Activated CD8-positive, alpha-beta T cell treated with anti-CD3 and anti-CD28 coated beads, Interleukin-2, amount 10 ng/mL, durations not matched to agents 7 days and 5 days (primary cell): ENCODE measurements around the gene ZNF304. TPM values are rescaled to one million over a fixed set of nuclear protein-coding genes. Genes with fewer than 3 reads are reported as not detected.
"Not testable (repeated sequence)": the region's sequence is repeated elsewhere in the genome, so short reads cannot be mapped to it uniquely, and the experiment has no call there.

Experiments used
- ATAC-seq: fragments of 150-1000 bp; cut with Tn5 transposase; one replicate; pipeline ENCODE4 v1.10.0; 2021; ENCODE audit warnings: moderate library complexity
- CTCF ChIA-PET: fragments of 350-600 bp; sonication (Branson Sonifier 250); formaldehyde crosslinking; loops from one replicate; lab custom pipeline; 2021; ENCODE audit warnings: antibody characterized with exemption; lab: Charles Lee
- POLR2A ChIA-PET: fragments of 350-600 bp; sonication (Branson Sonifier 250); formaldehyde crosslinking; loops from one replicate; lab custom pipeline; 2021; ENCODE audit warnings: antibody characterized with exemption; lab: Charles Lee
- DNase-seq: peaks from one replicate; pipeline ENCODE4 v3.0.0-alpha.2; 2020
- H3K27ac Mint-ChIP-seq: one replicate; pipeline ENCODE4 v1.8.0; 2021; ENCODE audit warnings: mild to moderate bottlenecking, mixed read lengths
- H3K27me3 Mint-ChIP-seq: one replicate; pipeline ENCODE4 v1.8.0; 2021; ENCODE audit warnings: low read depth, mixed read lengths
- H3K36me3 Mint-ChIP-seq: one replicate; pipeline ENCODE4 v1.8.0; 2021; ENCODE audit warnings: low read depth, mixed read lengths
- H3K4me1 Mint-ChIP-seq: one replicate; pipeline ENCODE4 v1.8.0; 2021; ENCODE audit warnings: low read depth, mixed read lengths
- H3K4me3 Mint-ChIP-seq: one replicate; pipeline ENCODE4 v1.8.0; 2021; ENCODE audit warnings: mild to moderate bottlenecking, mixed read lengths
- H3K9me3 Mint-ChIP-seq: one replicate; pipeline ENCODE4 v1.8.0; 2022; ENCODE audit warnings: mixed read lengths; ENCODE audit not compliant: insufficient read depth
- total RNA-seq, 2 experiments: library from RNA; stranded (reverse); gene quantifications; one replicate each; pipeline ENCODE4 v1.2.3, GENCODE V29; 2021

The ZNF304 gene
- total RNA-seq, 2 experiments from 2014 or later = 8.5 to 9.1 TPM

- H3K36me3 Mint-ChIP-seq = peaks cover 45% of the 10 kb centered on the region
- peak; percentile 99 for DNase-seq
- peaks cover 14% of the 10 kb centered on the region for H3K4me1 Mint-ChIP-seq
- POLR2A ChIA-PET = interaction anchor here (0.8 to 1.5 kb wide), 4 partner anchors 9 to 554 kb away, joined by 3 to 10 read pairs (median 4); partner anchors contain the start of genes ZNF304 and ZNF548
- ATAC-seq = peak; percentile 95
- H3K9me3 Mint-ChIP-seq = peaks cover 36% of the 10 kb centered on the region
- peak within 1 kb of the TSS; percentile 89 for H3K4me3 Mint-ChIP-seq
- peak within 1 kb of the TSS; percentile 92 for H3K27ac Mint-ChIP-seq
- CTCF ChIA-PET = interaction anchor here (1.5 to 1.8 kb wide), 2 partner anchors 12 to 26 kb away, joined by 3 to 4 read pairs; partner anchors contain the start of gene ZNF304
- H3K27me3 Mint-ChIP-seq = no peaks in the 10 kb centered on the region
Measured at GRCh38 chr19:57362997-57363687, 12.1 kb downstream of the ZNF304 start, which contains the start of the genes TRAPPC2B and ZNF547. Gene TRAPPC2B (plus strand): TSS chr19:57363551. CDS start chr19:57364834, 1,283 bp downstream. Gene ZNF547 (plus strand): TSS chr19:57363551. CDS start chr19:57368556, 5,005 bp downstream.

DNA sequence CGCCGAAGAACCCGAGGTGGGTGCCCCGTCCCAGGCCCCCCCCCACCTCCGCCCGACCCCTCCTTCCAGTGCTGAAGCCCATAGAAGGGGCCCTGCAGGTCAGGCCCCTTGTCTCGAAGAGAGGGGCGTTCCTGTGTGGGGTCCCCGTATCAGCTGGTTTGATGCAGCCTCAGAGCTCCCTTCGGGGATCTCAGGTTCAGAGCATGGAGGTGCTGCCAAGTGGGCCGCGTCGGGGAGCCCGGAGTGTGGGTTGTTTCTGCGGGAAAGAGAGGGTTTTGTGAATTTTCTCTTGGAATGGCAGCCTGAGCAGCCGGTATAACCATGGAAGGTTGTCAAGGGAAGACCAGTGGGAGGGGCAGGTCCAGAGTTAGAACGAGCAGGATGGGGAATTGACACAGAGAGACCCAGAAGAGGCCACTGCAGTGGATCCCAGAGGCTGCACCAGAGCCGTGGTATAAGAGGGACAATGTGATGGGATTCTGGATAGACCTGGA lies 12.7 kb downstream of the ZNF304 start:
- Mint-ChIP-seq H3K27me3 (no peaks in the 10 kb centered on the region), H3K9me3 (peaks cover 36% of the 10 kb centered on the region), H3K36me3 (peaks cover 41% of the 10 kb centered on the region), H3K4me3 (peak overlapping the region; percentile 89), H3K4me1 (peaks cover 14% of the 10 kb centered on the region), H3K27ac (peak overlapping the region; percentile 92)
- DNase-seq (no peak), ATAC-seq (peak; percentile 39)
- ChIA-PET CTCF (interaction anchor here (1.5 to 1.8 kb wide), 2 partner anchors 13 to 26 kb away, joined by 3 to 4 read pairs; partner anchors contain the start of gene ZNF304), POLR2A (interaction anchor here (0.8 to 1.5 kb wide), 4 partner anchors 9 to 553 kb away, joined by 3 to 10 read pairs (median 4); partner anchors contain the start of genes ZNF304 and ZNF548)

- Mint-ChIP-seq H3K36me3 (peaks cover 47% of the 10 kb centered on the region), H3K4me3 (no peak overlapping the region), H3K27me3 (no peaks in the 10 kb centered on the region), H3K27ac (no peak overlapping the region), H3K4me1 (peaks cover 14% of the 10 kb centered on the region), H3K9me3 (peaks cover 23% of the 10 kb centered on the region)
- CTCF ChIA-PET = no interaction called here
- no peak for DNase-seq
- POLR2A ChIA-PET = interaction anchor here (1.1 kb wide), 1 partner anchor 16 kb away, joined by 3 read pairs; the partner anchor contains the start of gene ZNF304
- ATAC-seq = no peak
Measured at GRCh38 chr19:57366776-57367175, 15.7 kb downstream of the ZNF304 start.

DNA sequence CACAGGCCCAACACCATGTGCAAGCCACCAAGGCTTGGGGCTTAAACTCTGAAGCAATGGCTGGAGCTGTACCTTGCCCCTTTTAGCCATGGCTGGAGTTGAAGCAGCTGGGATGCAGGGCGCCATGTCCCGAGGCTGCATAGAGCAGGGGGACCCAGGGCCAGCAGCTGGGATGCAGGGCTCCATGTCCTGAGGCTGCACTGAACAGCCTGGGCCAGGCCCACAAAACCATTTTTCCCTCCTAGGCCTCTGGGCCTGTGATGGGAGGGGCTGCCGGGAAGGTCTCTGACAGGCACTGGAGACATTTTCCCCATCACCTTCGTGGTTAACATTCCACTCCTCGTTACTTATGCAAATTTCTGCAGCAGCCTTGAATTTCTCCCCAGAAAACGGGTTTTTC lies 23.1 kb downstream of the ZNF304 start:
- Mint-ChIP-seq H3K27ac (no peak overlapping the region), H3K27me3 (no peaks in the 10 kb centered on the region), H3K4me1 (no peaks in the 10 kb centered on the region), H3K36me3 (peaks cover 84% of the 10 kb centered on the region), H3K4me3 (no peak overlapping the region), H3K9me3 (peaks cover 37% of the 10 kb centered on the region)
- ChIA-PET POLR2A (no interaction called here), CTCF (no interaction called here)
- DNase-seq (no peak), ATAC-seq (no peak)

- POLR2A ChIA-PET, H3K4me3 Mint-ChIP-seq, H3K4me1 Mint-ChIP-seq, DNase-seq, H3K27ac Mint-ChIP-seq, CTCF ChIA-PET, ATAC-seq, H3K27me3 Mint-ChIP-seq: not testable (repeated sequence)
- Mint-ChIP-seq H3K9me3 (peaks cover 42% of the 10 kb centered on the region), H3K36me3 (peaks cover 84% of the 10 kb centered on the region)
Measured at GRCh38 chr19:57374647-57375046, 23.6 kb downstream of the ZNF304 start.

GRCh38 chr19:57376151-57376550 lies 25.1 kb downstream of the ZNF304 start:
- DNase-seq = no peak
- ChIA-PET POLR2A (interaction anchor here (0.9 kb wide), 1 partner anchor 13 kb away, joined by 4 read pairs; the partner anchor contains the start of gene ZNF548), CTCF (no interaction called here)
- no peaks in the 10 kb centered on the region for H3K4me1 Mint-ChIP-seq
- H3K4me3 Mint-ChIP-seq = no peak overlapping the region
- ATAC-seq = no peak
- H3K27me3 Mint-ChIP-seq = no peaks in the 10 kb centered on the region
- peaks cover 77% of the 10 kb centered on the region for H3K36me3 Mint-ChIP-seq
- peaks cover 53% of the 10 kb centered on the region for H3K9me3 Mint-ChIP-seq
- no peak overlapping the region for H3K27ac Mint-ChIP-seq

- POLR2A ChIA-PET = no interaction called here
- peaks cover 53% of the 10 kb centered on the region for H3K9me3 Mint-ChIP-seq
- no peaks in the 10 kb centered on the region for H3K4me1 Mint-ChIP-seq
- H3K27me3 Mint-ChIP-seq = no peaks in the 10 kb centered on the region
- H3K36me3 Mint-ChIP-seq = peaks cover 62% of the 10 kb centered on the region
- H3K27ac Mint-ChIP-seq = no peak overlapping the region
- H3K4me3 Mint-ChIP-seq = no peak overlapping the region
- CTCF ChIA-PET = no interaction called here
- DNase-seq (no peak), ATAC-seq (no peak)
Measured at GRCh38 chr19:57377498-57378146, 26.6 kb downstream of the ZNF304 start.

DNA sequence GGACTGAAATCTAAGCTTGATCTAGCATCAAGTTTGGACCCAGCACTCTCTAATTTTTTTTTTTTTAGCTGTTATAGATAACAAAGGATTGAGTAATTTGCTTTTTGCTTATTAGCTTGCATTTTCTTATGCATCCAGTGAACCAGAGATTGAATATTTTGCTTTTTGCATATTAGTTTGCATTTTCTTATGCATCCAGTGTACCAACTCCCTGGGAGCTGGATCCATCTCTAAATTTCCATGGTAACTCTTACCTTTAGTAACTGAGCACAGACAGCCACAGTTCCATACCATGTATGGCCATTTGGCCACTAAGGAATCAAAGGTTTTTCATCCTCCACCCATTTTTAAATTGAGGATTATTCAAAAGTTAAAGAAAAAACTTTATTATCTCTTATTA lies 29.9 kb downstream of the ZNF304 start:
- H3K4me1 Mint-ChIP-seq = no peaks in the 10 kb centered on the region
- POLR2A ChIA-PET = no interaction called here
- no peak overlapping the region for H3K27ac Mint-ChIP-seq
- peaks cover 32% of the 10 kb centered on the region for H3K36me3 Mint-ChIP-seq
- H3K4me3 Mint-ChIP-seq = no peak overlapping the region
- CTCF ChIA-PET = no interaction called here
- DNase-seq = no peak
- H3K9me3 Mint-ChIP-seq = peaks cover 46% of the 10 kb centered on the region
- ATAC-seq = no peak
- H3K27me3 Mint-ChIP-seq = no peaks in the 10 kb centered on the region

DNA sequence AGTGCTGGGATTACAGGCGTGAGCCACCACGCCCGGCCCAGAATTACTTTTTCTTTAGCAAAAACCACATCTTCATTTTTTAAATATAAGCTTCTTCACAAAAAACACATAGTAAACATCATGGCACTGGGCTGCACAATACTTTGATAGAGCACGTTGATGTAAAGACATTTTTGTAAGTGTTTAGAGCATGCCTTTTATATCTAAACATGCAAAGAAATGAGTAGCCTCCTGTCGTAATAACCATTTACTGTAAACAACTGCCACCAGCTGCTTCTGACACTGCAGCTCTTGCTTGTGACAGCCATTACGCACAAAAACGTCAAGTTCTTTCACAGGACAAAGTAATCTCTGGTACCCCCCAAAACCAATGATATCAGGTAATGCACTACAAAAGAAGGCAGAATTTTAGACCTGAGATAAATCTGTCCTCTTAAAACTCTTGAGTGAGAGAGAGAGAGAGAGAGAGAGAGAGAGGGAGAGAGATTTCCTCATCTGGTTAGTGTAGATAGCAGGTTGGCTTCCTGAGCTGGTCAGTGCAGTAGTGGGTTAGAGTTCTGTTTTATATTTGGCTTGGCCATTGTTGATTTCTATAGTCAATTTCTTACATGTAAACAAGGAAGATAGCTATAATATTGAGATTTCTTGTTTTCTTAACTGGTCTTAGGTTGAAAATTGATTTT lies 31.9 kb downstream of the ZNF304 start:
- H3K9me3 Mint-ChIP-seq = peaks cover 42% of the 10 kb centered on the region
- ATAC-seq (no peak), DNase-seq (no peak)
- H3K27ac Mint-ChIP-seq = no peak overlapping the region
- no peaks in the 10 kb centered on the region for H3K4me1 Mint-ChIP-seq
- no peaks in the 10 kb centered on the region for H3K27me3 Mint-ChIP-seq
- ChIA-PET POLR2A (no interaction called here), CTCF (no interaction called here)
- H3K4me3 Mint-ChIP-seq = no peak overlapping the region
- peaks cover 13% of the 10 kb centered on the region for H3K36me3 Mint-ChIP-seq

DNA sequence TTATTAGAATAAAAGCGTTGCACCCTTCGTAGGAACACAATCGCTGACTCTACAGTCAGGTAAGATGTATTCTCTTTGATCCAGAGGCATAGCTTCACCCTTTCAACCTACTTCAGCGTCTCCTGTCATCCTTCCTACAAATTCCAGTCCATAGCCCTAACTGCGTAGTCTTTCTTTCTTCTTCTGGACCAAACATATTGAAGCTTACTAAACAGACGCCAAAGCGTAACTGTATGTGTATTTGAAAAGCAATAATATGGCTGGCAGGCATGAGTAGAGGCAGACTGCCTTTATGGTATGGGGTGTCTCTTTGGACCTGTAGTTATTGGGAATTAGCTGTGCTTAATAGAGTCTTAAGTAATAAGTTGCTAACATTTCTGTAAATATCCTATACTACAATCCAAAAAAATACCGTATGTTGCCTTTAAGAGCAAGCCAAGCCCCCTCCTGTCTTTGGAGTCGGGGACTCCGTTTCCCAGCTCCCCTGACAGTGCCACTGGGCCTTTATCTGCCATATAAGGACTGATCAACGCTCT lies 38.2 kb downstream of the ZNF304 start:
- ChIA-PET POLR2A (interaction anchor here (0.6 to 1.7 kb wide), 7 partner anchors 13 to 1078 kb away, joined by 3 to 10 read pairs (median 4); partner anchors contain the start of genes TRAPPC2B, ZFP28, ZNF304 and ZNF547), CTCF (interaction anchor here (0.7 to 1.8 kb wide), 3 partner anchors 21 to 155 kb away, joined by 3 to 6 read pairs (median 3); partner anchors contain the start of genes TRAPPC2B, ZNF17 and ZNF547)
- H3K27ac Mint-ChIP-seq = peak overlapping the region; percentile 95
- H3K4me1 Mint-ChIP-seq = peaks cover 39% of the 10 kb centered on the region
- H3K9me3 Mint-ChIP-seq = peaks cover 42% of the 10 kb centered on the region
- H3K27me3 Mint-ChIP-seq = no peaks in the 10 kb centered on the region
- ATAC-seq = no peak
- no peak for DNase-seq
- H3K4me3 Mint-ChIP-seq = peak overlapping the region; percentile 89
- H3K36me3 Mint-ChIP-seq = peaks cover 41% of the 10 kb centered on the region
